Superior temporal gyrus (tissue), 1 donor: ENCODE measurements around the gene COPZ1.

Source experiments
- DNase-seq: peaks from one replicate; pipeline ENCODE4 v3.0.0-alpha.2; 2016; ENCODE audit errors: extremely low spot score

Gene COPZ1

GRCh38 chr12:54358191-54358944 lies 33.4 kb downstream of the COPZ1 start:
- DNase-seq, result peak; percentile 71

- peak; percentile 100 for DNase-seq
Measured at GRCh38 chr12:54358945-54359761, 34.2 kb downstream of the COPZ1 start.

GRCh38 chr12:54359762-54360351 lies 34.9 kb downstream of the COPZ1 start:
- DNase-seq, result no peak

GRCh38 chr12:54360717-54361456 lies 36.0 kb downstream of the COPZ1 start:
- peak; percentile 90 for DNase-seq

- DNase-seq, result no peak
Measured at GRCh38 chr12:54363047-54363446, 38.1 kb downstream of the COPZ1 start.

- DNase-seq, result no peak
Measured at GRCh38 chr12:54363618-54364017, 38.7 kb downstream of the COPZ1 start.

- no peak for DNase-seq
Measured at GRCh38 chr12:54364413-54364812, 39.5 kb downstream of the COPZ1 start, which contains the start of gene GPR84. Gene GPR84, minus strand, starts transcription at chr12:54364486. Its CDS starts 635 bp downstream, at chr12:54363851.

GRCh38 chr12:54368025-54368708 lies 43.2 kb downstream of the COPZ1 start:
- no peak for DNase-seq

- peak; percentile 95 for DNase-seq
Measured at GRCh38 chr12:54368709-54369596, 44.0 kb downstream of the COPZ1 start.

- no peak for DNase-seq
Measured at GRCh38 chr12:54369597-54370131, 44.7 kb downstream of the COPZ1 start.

GRCh38 chr12:54370171-54370730 lies 45.3 kb downstream of the COPZ1 start:
- peak; percentile 80 for DNase-seq

GRCh38 chr12:54371328-54372112 lies 46.6 kb downstream of the COPZ1 start:
- no peak for DNase-seq

- no peak for DNase-seq
Measured at GRCh38 chr12:54372113-54372806, 47.3 kb downstream of the COPZ1 start.

- no peak for DNase-seq
Measured at GRCh38 chr12:54373649-54374561, 49.0 kb downstream of the COPZ1 start.

- DNase-seq, result no peak
Measured at GRCh38 chr12:54374562-54375258, 49.8 kb downstream of the COPZ1 start.

GRCh38 chr12:54375259-54375579 lies 50.3 kb downstream of the COPZ1 start:
- DNase-seq, result no peak

- DNase-seq, result no peak
Measured at GRCh38 chr12:54376596-54376995, 51.7 kb downstream of the COPZ1 start.
